Stimulated activated CD4-positive, alpha-beta T cell treated with anti-CD3 and anti-CD28 coated beads, TNF-alpha, amount 100 ng/mL, for 4 hours (primary cell): ENCODE data around the gene SAMD4B.
"Not testable (repeated sequence)": the region's sequence is repeated elsewhere in the genome, so short reads cannot be mapped to it uniquely, and the experiment has no call there.

Source experiments
- DNase-seq, 3 experiments: peaks; one replicate each; pipeline ENCODE4 v3.0.0-alpha.2; 2020; ENCODE audit warnings: low read depth in 3 of 3

SAMD4B gene

GRCh38 chr19:39314016-39314728, 28.0 kb upstream of the SAMD4B start:
- DNase-seq = no peak

GRCh38 chr19:39315933-39316332, 26.3 kb upstream of the SAMD4B start:
- DNase-seq = no peak

GRCh38 chr19:39316627-39317321, 25.4 kb upstream of the SAMD4B start:
- no peak for DNase-seq

- no peak for DNase-seq
Measured at GRCh38 chr19:39317476-39317875, 24.7 kb upstream of the SAMD4B start.

- no peak for DNase-seq
Measured at GRCh38 chr19:39318071-39318470, 24.1 kb upstream of the SAMD4B start.

- DNase-seq = no peak
Measured at GRCh38 chr19:39318690-39319089, 23.5 kb upstream of the SAMD4B start.

DNA sequence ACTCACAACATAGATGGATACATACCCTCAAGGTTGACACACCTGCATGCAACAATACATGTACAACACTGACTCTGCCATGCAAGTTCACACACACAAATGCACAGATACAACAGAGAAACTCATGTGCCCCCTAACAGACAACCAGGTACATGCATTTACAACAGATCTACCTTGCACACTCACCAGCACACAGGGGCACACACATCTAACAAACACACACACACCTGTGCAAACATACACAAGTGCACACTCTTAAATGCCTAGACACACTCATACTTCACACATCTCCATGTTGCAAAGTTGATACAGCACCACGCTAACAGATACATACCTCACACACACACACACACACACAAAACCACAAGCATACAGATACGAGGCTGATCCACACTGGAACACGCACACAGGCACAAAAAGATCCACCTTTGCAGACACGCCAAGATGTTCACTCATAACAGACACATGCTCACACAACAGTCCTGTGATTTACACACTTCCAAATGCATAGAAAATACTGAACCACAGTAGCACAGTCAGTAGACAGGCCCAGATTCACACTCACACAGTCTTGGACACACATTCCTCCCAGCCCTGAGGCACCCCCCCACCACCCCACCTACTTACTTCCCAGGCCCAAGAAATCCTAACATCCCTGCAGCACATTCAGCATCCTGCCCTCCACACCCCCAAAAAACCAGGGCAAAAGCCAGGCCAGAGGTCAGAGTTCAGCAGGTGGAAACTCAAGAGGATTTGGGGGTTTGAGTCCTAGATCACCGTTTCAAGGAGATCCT, 22.9 kb upstream of the SAMD4B start:
- no peak for DNase-seq

GRCh38 chr19:39319892-39320248, 22.4 kb upstream of the SAMD4B start:
- DNase-seq = no peak

DNA sequence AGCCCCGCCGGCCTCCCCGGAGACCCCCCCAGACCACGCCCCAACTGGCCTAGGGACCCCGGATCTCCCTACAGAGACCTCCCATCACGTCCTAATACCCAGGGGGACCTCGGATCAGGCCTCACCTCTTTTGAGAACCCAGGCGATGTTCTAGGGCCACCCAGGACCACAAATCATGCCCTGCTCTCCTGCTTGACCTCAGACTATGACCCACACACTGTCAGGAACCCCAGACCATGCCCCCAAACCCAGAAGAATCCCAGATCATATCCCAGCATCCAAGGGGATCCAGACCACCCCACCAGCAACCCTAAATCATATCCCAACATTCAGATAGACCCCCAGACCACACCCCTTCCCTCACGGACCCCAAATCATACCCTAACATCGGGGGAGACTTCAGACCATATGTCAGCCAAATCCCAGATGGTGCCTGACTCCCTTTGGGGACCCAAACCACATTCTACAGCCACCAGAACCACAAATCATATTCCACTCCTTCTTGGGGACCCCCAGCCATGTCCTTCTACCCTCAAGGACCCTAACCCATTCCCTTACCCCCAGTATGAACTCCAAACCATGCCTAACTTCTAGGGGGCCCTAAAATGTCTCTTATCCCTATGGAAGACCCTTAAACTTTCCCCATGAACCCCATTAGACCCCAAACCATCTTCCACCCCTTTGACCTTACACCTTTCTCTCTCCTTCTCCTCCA, 20.9 kb upstream of the SAMD4B start:
- no peak for DNase-seq

DNA sequence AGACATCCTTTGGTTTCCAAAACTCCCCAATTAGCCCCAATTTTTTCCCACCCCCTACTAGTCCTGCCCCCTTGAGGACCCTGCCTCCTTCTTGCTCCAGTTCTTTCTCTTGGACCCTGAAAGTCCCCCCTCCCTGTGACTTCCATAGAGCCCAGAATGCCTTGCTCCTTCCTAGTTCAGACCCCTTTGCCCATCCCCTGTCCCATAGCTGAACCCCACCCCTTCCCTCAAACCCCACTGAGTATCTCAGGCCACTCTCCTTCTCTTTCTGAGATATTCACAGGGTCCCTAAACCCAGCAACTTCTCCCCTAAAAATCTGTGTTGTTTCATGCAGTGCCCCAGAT, 20.4 kb upstream of the SAMD4B start:
- no peak for DNase-seq

GRCh38 chr19:39324242-39324842, 17.9 kb upstream of the SAMD4B start:
- DNase-seq = no peak

DNA sequence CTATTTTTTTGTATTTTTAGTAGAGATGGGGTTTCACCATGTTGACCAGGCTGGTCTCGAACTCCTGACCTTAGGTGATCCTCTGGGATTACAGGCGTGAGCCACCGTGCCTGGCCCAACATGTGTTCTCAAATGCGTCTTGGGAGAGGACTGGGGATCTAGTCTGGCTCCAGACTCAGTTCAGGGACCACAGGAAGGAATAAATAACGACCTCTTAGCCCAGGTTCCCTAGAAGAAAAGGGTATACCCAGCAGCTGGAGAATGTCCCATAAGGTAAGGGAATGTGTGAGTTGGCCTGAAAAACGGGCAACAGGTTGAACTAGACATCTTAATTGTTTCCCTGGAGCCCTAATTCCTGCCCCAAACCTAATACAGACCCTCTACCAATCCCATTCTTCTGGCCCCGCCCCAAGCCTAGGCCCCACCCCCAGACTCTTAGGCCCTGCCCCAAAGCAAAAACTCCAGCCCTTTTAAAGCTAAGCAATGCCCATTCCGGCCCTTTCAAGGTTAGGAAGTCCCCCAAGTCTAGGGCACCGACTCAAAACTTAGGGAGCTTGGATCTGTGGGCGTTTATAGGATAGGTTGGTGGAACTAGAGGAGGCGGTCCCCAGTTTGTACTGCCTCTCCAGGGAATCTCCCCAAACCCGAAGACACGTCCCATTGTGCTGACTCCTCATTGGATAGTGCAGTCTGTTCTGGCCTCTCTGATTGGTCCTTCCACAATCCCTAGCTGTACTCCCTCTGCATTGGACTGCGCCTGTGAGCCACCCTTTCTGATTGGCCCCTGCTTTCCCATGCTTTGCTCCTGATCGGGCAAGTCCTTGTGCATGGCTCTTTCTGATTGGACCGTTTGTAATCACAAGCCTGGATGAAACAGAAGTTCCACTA, 16.2 kb upstream of the SAMD4B start:
- no peak for DNase-seq

- no peak for DNase-seq
Measured at GRCh38 chr19:39327363-39328045, 14.7 kb upstream of the SAMD4B start.

DNA sequence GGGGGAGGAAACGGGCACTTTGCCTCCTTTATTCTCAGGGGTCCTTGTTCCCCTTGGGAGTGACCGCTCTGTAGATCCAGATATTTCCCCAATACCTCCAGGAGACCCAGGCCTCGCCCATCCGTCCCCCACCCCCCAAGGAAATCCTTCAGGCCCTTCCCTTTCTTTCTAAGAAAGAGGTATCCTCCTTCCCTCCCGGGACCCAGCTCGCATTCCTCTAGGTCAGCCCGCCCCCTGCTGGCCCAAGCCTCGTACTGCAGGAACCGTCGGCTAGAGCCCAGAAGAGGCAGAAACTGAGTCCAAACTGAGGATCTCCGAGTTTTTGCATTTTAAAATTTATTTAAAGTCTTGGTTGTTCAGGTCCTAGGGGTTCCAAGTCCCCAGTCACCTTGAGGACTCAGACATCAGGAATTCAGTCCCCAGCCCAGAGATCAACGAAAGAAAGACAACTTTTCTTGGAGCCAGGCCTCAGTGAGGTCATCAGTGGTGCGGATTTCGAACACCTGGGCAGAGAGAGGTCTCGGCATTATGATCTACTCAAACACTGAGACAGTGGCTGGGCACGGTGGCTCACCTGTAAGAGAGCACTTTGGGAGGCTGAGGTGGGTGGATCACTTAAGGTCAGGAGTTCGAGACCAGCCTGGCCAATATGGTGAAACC, 14.0 kb upstream of the SAMD4B start:
- DNase-seq = peak; percentile 70 to 77 (median 72)

DNA sequence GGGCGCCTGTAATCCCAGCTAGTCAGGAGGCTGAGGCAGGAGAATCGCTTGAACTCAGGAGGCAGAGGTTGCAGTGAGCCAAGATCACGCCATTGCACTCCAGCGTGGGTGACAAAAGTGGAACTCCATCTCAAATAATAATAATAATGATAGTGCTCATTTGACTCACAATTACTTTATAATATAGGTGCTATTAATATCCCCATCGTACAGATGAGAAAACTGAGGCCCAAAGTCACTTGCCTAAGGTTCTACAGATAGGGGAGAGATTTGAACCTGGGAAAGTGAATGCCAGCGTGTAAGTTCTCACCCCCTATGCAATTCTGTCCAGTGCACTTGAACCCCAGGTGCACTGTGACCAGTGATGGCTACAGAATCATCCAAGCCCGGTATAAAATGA, 12.3 kb upstream of the SAMD4B start:
- DNase-seq = no peak

GRCh38 chr19:39332293-39332692, 9.9 kb upstream of the SAMD4B start:
- no peak for DNase-seq

DNA sequence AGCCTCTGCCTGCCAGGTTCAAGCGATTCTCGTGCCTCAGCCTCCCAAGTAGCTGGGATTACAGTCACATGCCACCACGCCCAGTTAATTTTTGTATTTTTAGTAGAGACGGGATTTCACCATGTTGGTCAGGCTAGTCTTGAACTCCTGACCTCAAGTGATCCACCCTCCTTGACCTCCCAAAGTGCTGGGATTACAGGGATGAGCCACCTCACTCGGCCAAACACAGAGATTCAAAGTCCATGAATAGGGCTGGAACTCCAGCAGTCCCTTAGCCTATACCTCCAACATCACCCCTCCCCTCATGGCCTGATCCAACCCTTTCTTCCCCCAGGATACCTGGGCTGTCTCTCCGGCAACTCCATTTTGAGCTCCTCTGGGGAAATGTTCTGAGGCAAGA, 9.5 kb upstream of the SAMD4B start:
- not testable (repeated sequence) for DNase-seq

GRCh38 chr19:39333507-39333906, 8.7 kb upstream of the SAMD4B start:
- DNase-seq = no peak

DNA sequence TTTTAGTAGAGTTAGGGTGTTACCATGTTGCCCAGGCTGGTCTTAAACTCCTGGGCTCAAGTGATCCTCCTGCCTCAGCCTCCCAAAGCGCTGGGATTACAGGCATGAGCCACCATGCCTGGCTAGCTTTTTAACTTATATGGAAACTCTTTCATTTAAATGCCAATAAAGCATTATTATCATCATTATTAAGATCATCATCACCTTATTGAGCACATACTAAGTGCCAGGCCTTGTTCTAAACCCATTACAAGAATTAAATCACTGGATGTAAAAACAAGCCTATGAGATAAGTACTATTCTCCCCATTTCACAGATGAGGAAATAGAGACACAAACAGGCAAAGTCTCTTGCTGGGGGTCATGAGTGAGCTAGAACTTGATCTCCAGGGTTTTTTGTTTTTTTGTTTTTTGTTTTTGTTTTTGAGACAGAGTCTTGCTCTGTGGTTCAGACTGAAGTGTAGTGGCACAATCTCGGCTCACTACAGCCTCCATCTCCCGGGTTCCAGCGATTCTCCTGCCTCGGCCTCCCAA, 7.7 kb upstream of the SAMD4B start:
- no peak for DNase-seq
